ENCODE data around the gene SPIN2B.

Gene SPIN2B

DNA sequence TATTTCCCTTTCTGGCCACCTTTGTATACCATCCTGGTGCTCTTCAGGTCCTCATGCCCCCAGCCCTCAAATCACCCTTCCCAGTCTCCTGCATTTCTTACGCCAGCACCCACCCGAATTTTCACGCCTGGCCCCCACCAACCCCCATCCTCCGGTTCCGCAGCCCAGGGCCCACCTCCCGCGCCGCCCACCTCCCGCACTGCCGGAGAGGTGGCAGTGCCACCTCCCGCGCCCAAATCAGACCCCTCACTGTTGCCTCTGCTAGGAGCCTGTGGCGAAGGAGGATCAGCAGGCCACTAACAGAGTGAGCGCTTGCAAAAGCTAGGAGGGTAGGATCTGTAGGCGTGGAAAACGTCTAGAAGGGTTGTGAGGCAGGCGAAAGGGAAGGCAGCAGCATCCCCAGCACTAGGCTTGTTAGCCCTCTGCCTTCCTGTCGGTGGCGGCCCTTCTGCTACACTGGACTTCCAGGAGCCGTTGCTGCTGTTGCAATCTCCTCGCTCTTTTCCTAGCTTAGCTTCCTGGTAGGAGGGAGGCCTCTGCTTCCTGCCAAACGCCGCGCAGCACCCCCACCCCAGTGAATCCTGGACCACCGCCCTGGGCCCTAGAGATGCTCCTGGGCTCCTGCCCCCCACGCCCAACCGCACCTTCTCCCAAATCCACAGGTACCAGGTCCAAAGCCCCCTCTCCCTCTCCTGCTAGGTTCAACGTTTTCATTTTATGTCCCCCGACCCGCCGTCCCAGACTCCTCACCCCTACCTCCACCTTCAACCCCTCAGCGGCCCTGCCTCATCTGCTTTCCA is 51.0 kb downstream of the SPIN2B start:
- DNase-seq (ENCODE audit: low spot score) = no peak
